GM12865 (cell line): ENCODE results near the gene SUGCT.

Source experiments
- DNase-seq: peaks from one replicate; pipeline ENCODE4 v3.0.0; 2010; ENCODE audit warnings: low read depth
- H3K4me3 ChIP-seq: 2 replicates; pipeline ENCODE4 v1.5.1; 2011; ENCODE audit warnings: mild to moderate bottlenecking, low read depth, low read length, control low read depth
- CTCF ChIP-seq: IDR thresholded peaks from 2 replicates; pipeline ENCODE4 v1.5.1; 2011; ENCODE audit warnings: low read length, control low read depth, low read depth, inconsistent platforms; ENCODE audit not compliant: insufficient read depth; ENCODE audit errors: missing control alignments

The SUGCT gene

GRCh38 chr7:40772096-40772495 lies 637.3 kb downstream of the SUGCT start:
- TF ChIP-seq CTCF: no peak
- no peak for DNase-seq
- H3K4me3 ChIP-seq: no peak overlapping the region

GRCh38 chr7:40773656-40774055 lies 638.9 kb downstream of the SUGCT start:
- H3K4me3 ChIP-seq: no peak overlapping the region
- no peak for TF ChIP-seq CTCF
- no peak for DNase-seq

GRCh38 chr7:40775877-40776276 lies 641.1 kb downstream of the SUGCT start:
- no peak for DNase-seq
- no peak overlapping the region for H3K4me3 ChIP-seq
- no peak for TF ChIP-seq CTCF

- no peak for DNase-seq
- TF ChIP-seq CTCF: no peak
- H3K4me3 ChIP-seq: no peak overlapping the region
These were observed 643.0 kb downstream of the SUGCT start for GRCh38 chr7:40777730-40778312.

- no peak for TF ChIP-seq CTCF
- H3K4me3 ChIP-seq: no peak overlapping the region
These were observed 645.7 kb downstream of the SUGCT start for GRCh38 chr7:40780460-40780859.

GRCh38 chr7:40782836-40783235 lies 648.0 kb downstream of the SUGCT start:
- DNase-seq: no peak
- H3K4me3 ChIP-seq: no peak overlapping the region
- TF ChIP-seq CTCF: no peak

More at GRCh38 chr7:40780460-40780859, 645.7 kb downstream of the SUGCT start:
- DNase-seq: no peak

- H3K4me3 ChIP-seq: no peak overlapping the region
- DNase-seq: no peak
- no peak for TF ChIP-seq CTCF
These were observed 649.4 kb downstream of the SUGCT start for GRCh38 chr7:40784176-40784575.
